ACC112 (cell line): ENCODE data around the gene DENND10.
A peak's percentile ranks its signal among the peaks of the same experiment; 100 is the strongest.

Source experiments
- H2AFZ ChIP-seq: fragments of 200-600 bp; sonication (generic); one replicate; pipeline ENCODE4 v1.6.0; 2017; ENCODE audit warnings: antibody characterized with exemption, low read length; ENCODE audit not compliant: unreplicated experiment
- H3K27ac ChIP-seq: fragments of 200-600 bp; sonication (generic); 2 replicates; pipeline ENCODE4 v1.5.1; 2014; ENCODE audit warnings: low read depth, mild to moderate bottlenecking, antibody characterized with exemption, low read length, moderate library complexity
- H3K27me3 ChIP-seq: fragments of 200-600 bp; sonication (generic); 2 replicates; pipeline ENCODE4 v1.6.1; 2014; ENCODE audit warnings: mild to moderate bottlenecking, antibody characterized with exemption, low read length, moderate library complexity, mixed read lengths; ENCODE audit not compliant: insufficient read depth
- H3K36me3 ChIP-seq: fragments of 200-600 bp; sonication (generic); 2 replicates; pipeline ENCODE4 v1.6.1; 2016; ENCODE audit warnings: mild to moderate bottlenecking, antibody characterized with exemption, low read length, moderate library complexity, mixed read lengths; ENCODE audit not compliant: insufficient read depth
- H3K4me1 ChIP-seq: fragments of 200-600 bp; sonication (generic); one replicate; pipeline ENCODE4 v1.6.1; 2016; ENCODE audit warnings: low read length, mixed read lengths; ENCODE audit not compliant: insufficient read depth, unreplicated experiment, control insufficient read depth
- H3K4me3 ChIP-seq: fragments of 200-600 bp; sonication (generic); 2 replicates; pipeline ENCODE4 v1.5.1; 2014; ENCODE audit warnings: mild to moderate bottlenecking, low read depth, low read length
- H3K79me2 ChIP-seq: fragments of 200-600 bp; sonication (generic); one replicate; pipeline ENCODE4 v1.6.0; 2016; ENCODE audit warnings: low read length; ENCODE audit not compliant: control insufficient read depth, unreplicated experiment, insufficient read depth

DENND10 gene

GRCh38 chr10:119103903-119104653 is at the start of gene DENND10:
TSS of gene DENND10 (plus strand) at chr10:119104113. CDS start at chr10:119104143, 30 bp downstream.
- peak within 1 kb of the TSS; percentile 67 for H2AFZ ChIP-seq
- peaks cover 20% of the 10 kb centered on the region for H3K79me2 ChIP-seq
- H3K36me3 ChIP-seq, result no peaks in the 10 kb centered on the region
- peaks cover 15% of the 10 kb centered on the region for H3K4me1 ChIP-seq
- peak within 1 kb of the TSS; percentile 96 for H3K4me3 ChIP-seq
- H3K27me3 ChIP-seq, result no peaks in the 10 kb centered on the region
- H3K27ac ChIP-seq, result no peak within 1 kb of the TSS

- Histone ChIP-seq H3K27me3 (no peaks in the 10 kb centered on the region), H2AFZ (no peak overlapping the region), H3K4me3 (no peak overlapping the region), H3K36me3 (peaks cover 69% of the 10 kb centered on the region), H3K79me2 (peaks cover 71% of the 10 kb centered on the region), H3K27ac (no peak overlapping the region), H3K4me1 (no peaks in the 10 kb centered on the region)
These were observed 48.4 kb upstream of the DENND10 start for GRCh38 chr10:119055472-119055871.

- no peaks in the 10 kb centered on the region for H3K4me1 ChIP-seq
- H3K27me3 ChIP-seq, result no peaks in the 10 kb centered on the region
- no peak overlapping the region for H3K27ac ChIP-seq
- H3K4me3 ChIP-seq, result no peak overlapping the region
- H3K36me3 ChIP-seq, result peaks cover 64% of the 10 kb centered on the region
- H2AFZ ChIP-seq, result no peak overlapping the region
- H3K79me2 ChIP-seq, result peaks cover 71% of the 10 kb centered on the region
These were observed 45.9 kb upstream of the DENND10 start for GRCh38 chr10:119058010-119058409.

GRCh38 chr10:119059557-119059956 is 44.4 kb upstream of the DENND10 start:
- no peak overlapping the region for H2AFZ ChIP-seq
- H3K79me2 ChIP-seq, result peaks cover 74% of the 10 kb centered on the region
- no peak overlapping the region for H3K27ac ChIP-seq
- peaks cover 72% of the 10 kb centered on the region for H3K36me3 ChIP-seq
- H3K4me3 ChIP-seq, result no peak overlapping the region
- H3K4me1 ChIP-seq, result no peaks in the 10 kb centered on the region
- H3K27me3 ChIP-seq, result no peaks in the 10 kb centered on the region

- peaks cover 77% of the 10 kb centered on the region for H3K36me3 ChIP-seq
- peaks cover 77% of the 10 kb centered on the region for H3K79me2 ChIP-seq
These were observed 43.8 kb upstream of the DENND10 start for GRCh38 chr10:119060107-119060506.

GRCh38 chr10:119061352-119061751 is 42.6 kb upstream of the DENND10 start:
- H3K4me3 ChIP-seq, result no peak overlapping the region
- H3K27ac ChIP-seq, result no peak overlapping the region
- H3K36me3 ChIP-seq, result peaks cover 74% of the 10 kb centered on the region
- no peaks in the 10 kb centered on the region for H3K27me3 ChIP-seq
- H3K4me1 ChIP-seq, result no peaks in the 10 kb centered on the region
- H2AFZ ChIP-seq, result no peak overlapping the region
- peaks cover 79% of the 10 kb centered on the region for H3K79me2 ChIP-seq

More at GRCh38 chr10:119060107-119060506, 43.8 kb upstream of the DENND10 start:
- H3K4me3 ChIP-seq, result no peak overlapping the region
- H3K27me3 ChIP-seq, result no peaks in the 10 kb centered on the region
- no peak overlapping the region for H2AFZ ChIP-seq
- H3K27ac ChIP-seq, result no peak overlapping the region
- H3K4me1 ChIP-seq, result no peaks in the 10 kb centered on the region

- Histone ChIP-seq H3K4me3 (no peak overlapping the region), H3K27me3 (no peaks in the 10 kb centered on the region), H3K4me1 (no peaks in the 10 kb centered on the region), H3K27ac (no peak overlapping the region), H3K79me2 (peaks cover 78% of the 10 kb centered on the region), H3K36me3 (peaks cover 69% of the 10 kb centered on the region), H2AFZ (no peak overlapping the region)
These were observed 42.0 kb upstream of the DENND10 start for GRCh38 chr10:119061926-119062325.

- peaks cover 47% of the 10 kb centered on the region for H3K36me3 ChIP-seq
- no peak overlapping the region for H3K27ac ChIP-seq
- no peaks in the 10 kb centered on the region for H3K27me3 ChIP-seq
- H3K4me1 ChIP-seq, result peaks cover 10% of the 10 kb centered on the region
- peaks cover 77% of the 10 kb centered on the region for H3K79me2 ChIP-seq
- no peak overlapping the region for H3K4me3 ChIP-seq
- no peak overlapping the region for H2AFZ ChIP-seq
These were observed 33.3 kb upstream of the DENND10 start for GRCh38 chr10:119070395-119071165.

GRCh38 chr10:119073584-119073983 is 30.3 kb upstream of the DENND10 start:
- Histone ChIP-seq H3K27ac (no peak overlapping the region), H3K36me3 (peaks cover 36% of the 10 kb centered on the region), H3K27me3 (no peaks in the 10 kb centered on the region), H3K4me3 (no peak overlapping the region), H3K4me1 (peaks cover 29% of the 10 kb centered on the region), H2AFZ (no peak overlapping the region), H3K79me2 (peaks cover 87% of the 10 kb centered on the region)

GRCh38 chr10:119078422-119079179 is 25.3 kb upstream of the DENND10 start:
- Histone ChIP-seq H3K27ac (peak overlapping the region; percentile 93; the same call in 1 of the 2 replicates), H3K4me3 (peak overlapping the region; percentile 90), H3K4me1 (peaks cover 26% of the 10 kb centered on the region), H3K27me3 (no peaks in the 10 kb centered on the region), H3K79me2 (peaks cover 70% of the 10 kb centered on the region), H3K36me3 (peaks cover 5% of the 10 kb centered on the region; the same call in 1 of the 2 replicates), H2AFZ (no peak overlapping the region)
